RWPE2 (cell line): ENCODE results near the gene PAPPA2.
"Not testable (repeated sequence)": the region's sequence is repeated elsewhere in the genome, so short reads cannot be mapped to it uniquely, and the experiment has no call there.

Experiments
- ATAC-seq: fragments of 200-7000 bp; cut with Tn5 transposase; 3 replicates; pipeline ENCODE4 v1.9.1; 2021; ENCODE audit warnings: low read depth
- DNase-seq: peaks from one replicate; pipeline ENCODE4 v3.0.0-alpha.2; 2020; ENCODE audit warnings: low spot score
- H3K27ac ChIP-seq: fragments of 450-650 bp; 2 replicates; pipeline ENCODE4 v1.5.1; 2017; ENCODE audit warnings: mild to moderate bottlenecking; ENCODE audit not compliant: poor library complexity, severe bottlenecking
- H3K27me3 ChIP-seq: fragments of 250-450 bp; sonication (Bioruptor Pico); 2 replicates; pipeline ENCODE4 v1.5.1; 2021; ENCODE audit warnings: mild to moderate bottlenecking, moderate library complexity; ENCODE audit not compliant: insufficient read depth, poor library complexity, severe bottlenecking
- H3K36me3 ChIP-seq: fragments of 250-450 bp; sonication (Bioruptor Pico); 2 replicates; pipeline ENCODE4 v1.5.1; 2020; ENCODE audit warnings: low read depth, mild to moderate bottlenecking, moderate library complexity
- H3K4me1 ChIP-seq: fragments of 250-450 bp; sonication (Bioruptor Pico); 2 replicates; pipeline ENCODE4 v1.5.1; 2021; ENCODE audit warnings: mild to moderate bottlenecking, moderate library complexity; ENCODE audit not compliant: insufficient read depth, poor library complexity, severe bottlenecking
- H3K4me3 ChIP-seq: fragments of 250-450 bp; sonication (Bioruptor Pico); 2 replicates; pipeline ENCODE4 v1.5.1; 2021; ENCODE audit warnings: mild to moderate bottlenecking, moderate library complexity; ENCODE audit not compliant: severe bottlenecking
- H3K9me3 ChIP-seq: fragments of 250-450 bp; sonication (Bioruptor Pico); 2 replicates; pipeline ENCODE4 v1.5.1; 2021; ENCODE audit warnings: mild to moderate bottlenecking, moderate library complexity; ENCODE audit not compliant: severe bottlenecking
- TF ChIP-seq, protein P1 (sequence below): fragments of 450-650 bp; IDR thresholded peaks from one replicate; pipeline ENCODE4 v1.5.1; 2017; ENCODE audit warnings: mild to moderate bottlenecking, moderate library complexity; ENCODE audit not compliant: poor library complexity, severe bottlenecking

PAPPA2 gene

DNA sequence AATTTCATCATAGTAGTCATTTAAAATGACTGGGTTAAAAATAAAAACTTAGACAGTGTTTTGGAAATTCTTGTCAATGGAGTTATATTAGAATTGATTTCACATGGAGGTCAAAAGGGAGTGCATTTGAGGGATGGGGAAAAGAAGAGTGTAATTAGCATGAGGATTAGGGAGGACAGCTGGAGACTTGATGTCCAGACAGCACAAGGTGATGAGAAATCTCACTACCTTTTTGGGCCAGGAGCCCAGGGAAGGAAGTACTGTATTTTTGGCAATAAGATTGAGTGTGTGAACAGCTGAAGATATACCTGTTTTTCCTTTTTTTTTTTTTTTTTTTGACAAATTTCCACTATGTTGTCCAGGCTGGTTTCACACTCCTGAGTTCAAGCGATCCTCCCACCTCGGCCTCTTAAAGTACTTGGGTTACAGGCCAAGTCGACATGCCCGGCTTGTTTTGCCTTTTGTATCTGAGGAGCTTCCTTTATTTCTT is 163.6 kb downstream of the PAPPA2 start:
- Histone ChIP-seq H3K4me1 (no peaks in the 10 kb centered on the region), H3K4me3 (no peak overlapping the region), H3K36me3 (no peaks in the 10 kb centered on the region), H3K27ac (no peak overlapping the region), H3K9me3 (no peaks in the 10 kb centered on the region), H3K27me3 (no peaks in the 10 kb centered on the region)
- TF ChIP-seq, protein P1, sequence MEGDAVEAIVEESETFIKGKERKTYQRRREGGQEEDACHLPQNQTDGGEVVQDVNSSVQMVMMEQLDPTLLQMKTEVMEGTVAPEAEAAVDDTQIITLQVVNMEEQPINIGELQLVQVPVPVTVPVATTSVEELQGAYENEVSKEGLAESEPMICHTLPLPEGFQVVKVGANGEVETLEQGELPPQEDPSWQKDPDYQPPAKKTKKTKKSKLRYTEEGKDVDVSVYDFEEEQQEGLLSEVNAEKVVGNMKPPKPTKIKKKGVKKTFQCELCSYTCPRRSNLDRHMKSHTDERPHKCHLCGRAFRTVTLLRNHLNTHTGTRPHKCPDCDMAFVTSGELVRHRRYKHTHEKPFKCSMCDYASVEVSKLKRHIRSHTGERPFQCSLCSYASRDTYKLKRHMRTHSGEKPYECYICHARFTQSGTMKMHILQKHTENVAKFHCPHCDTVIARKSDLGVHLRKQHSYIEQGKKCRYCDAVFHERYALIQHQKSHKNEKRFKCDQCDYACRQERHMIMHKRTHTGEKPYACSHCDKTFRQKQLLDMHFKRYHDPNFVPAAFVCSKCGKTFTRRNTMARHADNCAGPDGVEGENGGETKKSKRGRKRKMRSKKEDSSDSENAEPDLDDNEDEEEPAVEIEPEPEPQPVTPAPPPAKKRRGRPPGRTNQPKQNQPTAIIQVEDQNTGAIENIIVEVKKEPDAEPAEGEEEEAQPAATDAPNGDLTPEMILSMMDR, result no peak
- no peak for ATAC-seq
- no peak for DNase-seq

DNA sequence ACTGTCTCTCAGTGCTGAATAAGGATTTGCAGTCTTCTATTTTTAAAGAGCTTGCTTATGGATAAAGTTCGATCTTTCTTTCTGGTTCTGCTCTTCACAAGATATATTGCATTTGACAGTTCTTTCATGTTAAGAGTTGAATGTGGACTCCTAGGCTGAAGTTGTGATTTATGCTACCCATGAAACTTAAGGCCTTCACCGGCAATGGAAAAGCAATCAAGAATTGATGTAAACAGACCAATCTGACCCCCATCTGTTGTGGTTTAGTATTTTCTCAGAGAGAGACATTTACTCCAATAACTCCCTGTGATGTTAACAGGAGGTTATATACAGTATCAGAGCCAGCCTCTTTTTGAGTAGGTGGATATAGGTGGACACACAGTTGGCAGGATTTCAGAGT is 165.8 kb downstream of the PAPPA2 start:
- DNase-seq (no peak), ATAC-seq (no peak)
- no peaks in the 10 kb centered on the region for H3K4me1 ChIP-seq
- H3K4me3 ChIP-seq, result no peak overlapping the region
- H3K9me3 ChIP-seq, result no peaks in the 10 kb centered on the region
- H3K27ac ChIP-seq, result no peak overlapping the region
- H3K36me3 ChIP-seq, result no peaks in the 10 kb centered on the region
- TF ChIP-seq, protein P1, result no peak
- no peaks in the 10 kb centered on the region for H3K27me3 ChIP-seq

DNA sequence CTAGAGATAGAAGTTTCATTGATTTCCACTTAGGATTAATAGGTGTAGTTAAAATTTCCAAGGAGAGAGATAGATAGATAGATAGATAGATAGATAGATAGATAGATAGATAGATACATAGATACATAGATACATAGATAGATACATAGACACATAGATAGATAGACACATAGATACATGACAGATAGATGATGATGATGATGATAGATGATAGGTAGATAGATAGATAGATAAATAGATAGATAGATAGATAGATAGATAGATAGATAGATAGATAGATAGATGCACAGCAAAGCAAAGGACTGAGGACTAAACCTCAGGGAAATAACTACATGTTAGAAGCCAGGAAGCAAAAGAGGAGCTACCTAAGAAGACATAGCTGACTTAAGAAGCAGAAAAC is 171.8 kb downstream of the PAPPA2 start:
- DNase-seq, H3K4me1 ChIP-seq, H3K36me3 ChIP-seq, H3K4me3 ChIP-seq, H3K27me3 ChIP-seq, H3K9me3 ChIP-seq, ATAC-seq, H3K27ac ChIP-seq: not testable (repeated sequence)

DNA sequence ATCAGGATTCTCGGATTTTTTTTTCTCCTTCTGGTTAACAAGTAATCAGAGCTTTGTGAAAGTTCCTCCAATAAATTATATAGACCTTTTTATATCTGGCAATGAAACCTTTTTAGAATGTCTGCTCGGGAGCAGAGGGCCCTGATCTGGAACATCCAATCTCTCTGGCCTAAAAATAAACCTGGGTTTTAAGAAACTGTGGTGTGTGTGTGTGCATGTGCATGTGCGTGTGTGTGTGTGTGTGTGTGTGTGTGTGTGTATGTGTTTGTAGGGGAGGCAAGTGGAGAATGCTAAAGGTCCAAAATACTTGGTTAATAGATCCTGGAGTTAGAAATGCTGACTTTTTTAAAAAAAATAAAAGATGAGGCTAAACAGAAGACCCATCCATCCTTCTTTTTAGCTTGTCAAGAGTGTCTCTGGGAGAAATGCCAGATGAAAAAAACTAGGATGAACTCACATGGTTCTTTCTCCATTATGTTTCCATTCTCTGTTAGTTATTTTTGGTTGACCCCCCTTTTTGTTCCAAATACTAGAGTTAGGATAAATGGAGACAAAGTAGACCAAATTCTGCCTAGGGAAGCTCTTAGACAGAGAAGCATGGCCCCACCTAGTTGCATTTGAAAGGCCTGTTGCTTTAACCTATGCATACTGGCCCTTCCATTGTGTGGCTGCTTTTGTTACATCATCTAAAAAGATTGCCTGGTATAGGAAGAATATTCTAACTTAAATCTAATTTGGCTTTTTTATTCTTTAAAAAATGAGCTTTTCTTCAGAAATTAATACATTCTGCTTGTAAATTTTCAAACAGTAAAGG is 175.9 kb downstream of the PAPPA2 start:
- TF ChIP-seq, protein P1, result no peak
- no peak overlapping the region for H3K27ac ChIP-seq
- H3K36me3 ChIP-seq, result no peaks in the 10 kb centered on the region
- no peaks in the 10 kb centered on the region for H3K9me3 ChIP-seq
- no peaks in the 10 kb centered on the region for H3K27me3 ChIP-seq
- ATAC-seq, result no peak
- H3K4me3 ChIP-seq, result no peak overlapping the region
- DNase-seq, result no peak
- H3K4me1 ChIP-seq, result no peaks in the 10 kb centered on the region

DNA sequence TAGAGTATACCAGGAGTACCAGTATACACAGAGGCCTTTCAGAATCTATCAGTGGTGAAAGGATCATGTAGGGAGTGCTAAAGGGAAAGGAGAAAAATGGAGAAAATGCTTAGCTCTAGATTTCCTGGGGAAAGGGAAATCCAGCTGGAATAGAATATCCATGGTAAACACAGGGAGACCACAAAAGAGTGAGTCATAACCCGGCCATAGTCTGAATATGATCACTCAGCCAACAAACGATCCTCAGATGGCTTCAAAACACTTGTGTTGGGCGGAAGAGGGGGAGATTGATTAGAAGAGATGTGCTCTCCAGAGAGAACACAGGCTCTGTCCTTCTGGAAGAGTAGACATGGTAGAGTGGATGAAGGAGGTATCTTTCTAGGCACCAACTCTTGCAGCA is 180.6 kb downstream of the PAPPA2 start:
- H3K27me3 ChIP-seq, result no peaks in the 10 kb centered on the region
- no peak overlapping the region for H3K4me3 ChIP-seq
- no peaks in the 10 kb centered on the region for H3K9me3 ChIP-seq
- H3K36me3 ChIP-seq, result no peaks in the 10 kb centered on the region
- H3K4me1 ChIP-seq, result no peaks in the 10 kb centered on the region
- ATAC-seq, result peak; percentile 64; the same call in 2 of the 3 replicates
- DNase-seq, result no peak
- TF ChIP-seq, protein P1, result no peak
- H3K27ac ChIP-seq, result no peak overlapping the region
